ENCODE measurements around the gene CIDEC.

CIDEC gene

GRCh38 chr3:9891072-9891622 is 11.1 kb upstream of the CIDEC start:
- Histone ChIP-seq H3K4me1 (ENCODE audit: control insufficient read depth in 1 of 2, insufficient read depth in 2 of 2, low read length in 2 of 2) (peaks cover 19 to 20% of the 10 kb centered on the region in 2 donors), H3K27ac (ENCODE audit: low read depth, low read length) (peak overlapping the region; percentile 93), H3K36me3 (ENCODE audit: control insufficient read depth in 1 of 2, insufficient read depth in 2 of 2, low read length in 2 of 2) (peaks cover 10 to 17% of the 10 kb centered on the region in 2 donors), H3K9me3 (ENCODE audit: control insufficient read depth in 1 of 2, low read length in 2 of 2) (no peaks in the 10 kb centered on the region), H3K4me3 (ENCODE audit: low read depth in 1 of 2, low read length in 2 of 2) (peak overlapping the region; percentile 89 to 98), H3K9ac (ENCODE audit: low read depth in 1 of 2, low read length in 2 of 2) (peak overlapping the region; percentile 93 to 99), H3K27me3 (ENCODE audit: control insufficient read depth in 1 of 2, insufficient read depth in 2 of 2, low read length in 2 of 2) (no peaks in the 10 kb centered on the region)

GRCh38 chr3:9890249-9891071 is 10.4 kb upstream of the CIDEC start, which contains the start of gene JAGN1:
TSS of gene JAGN1 (plus strand) at chr3:9890610. CDS start at chr3:9890723, 113 bp downstream.
- peaks cover 10 to 17% of the 10 kb centered on the region in 2 donors for H3K36me3 ChIP-seq (ENCODE audit: control insufficient read depth in 1 of 2, insufficient read depth in 2 of 2, low read length in 2 of 2)
- peak within 1 kb of the TSS; percentile 93 for H3K27ac ChIP-seq (ENCODE audit: low read depth, low read length)
- peak within 1 kb of the TSS; percentile 89 to 98 for H3K4me3 ChIP-seq (ENCODE audit: low read depth in 1 of 2, low read length in 2 of 2)
- no peaks in the 10 kb centered on the region for H3K27me3 ChIP-seq (ENCODE audit: control insufficient read depth in 1 of 2, insufficient read depth in 2 of 2, low read length in 2 of 2)
- peak within 1 kb of the TSS; percentile 93 to 99 for H3K9ac ChIP-seq (ENCODE audit: low read depth in 1 of 2, low read length in 2 of 2)
- peaks cover 19 to 20% of the 10 kb centered on the region in 2 donors for H3K4me1 ChIP-seq (ENCODE audit: control insufficient read depth in 1 of 2, insufficient read depth in 2 of 2, low read length in 2 of 2)
- H3K9me3 ChIP-seq (ENCODE audit: control insufficient read depth in 1 of 2, low read length in 2 of 2): no peaks in the 10 kb centered on the region

GRCh38 chr3:9889405-9889804 is 9.4 kb upstream of the CIDEC start:
- Histone ChIP-seq H3K9ac (ENCODE audit: low read depth in 1 of 2, low read length in 2 of 2) (peak overlapping the region in 1 of 2 donors; percentile 99), H3K4me1 (ENCODE audit: control insufficient read depth in 1 of 2, insufficient read depth in 2 of 2, low read length in 2 of 2) (peaks cover 16 to 18% of the 10 kb centered on the region in 2 donors), H3K27ac (ENCODE audit: low read depth, low read length) (no peak overlapping the region), H3K36me3 (ENCODE audit: control insufficient read depth in 1 of 2, insufficient read depth in 2 of 2, low read length in 2 of 2) (peaks cover 10 to 14% of the 10 kb centered on the region in 2 donors), H3K4me3 (ENCODE audit: low read depth in 1 of 2, low read length in 2 of 2) (no peak overlapping the region), H3K9me3 (ENCODE audit: control insufficient read depth in 1 of 2, low read length in 2 of 2) (no peaks in the 10 kb centered on the region), H3K27me3 (ENCODE audit: control insufficient read depth in 1 of 2, insufficient read depth in 2 of 2, low read length in 2 of 2) (no peaks in the 10 kb centered on the region)

DNA sequence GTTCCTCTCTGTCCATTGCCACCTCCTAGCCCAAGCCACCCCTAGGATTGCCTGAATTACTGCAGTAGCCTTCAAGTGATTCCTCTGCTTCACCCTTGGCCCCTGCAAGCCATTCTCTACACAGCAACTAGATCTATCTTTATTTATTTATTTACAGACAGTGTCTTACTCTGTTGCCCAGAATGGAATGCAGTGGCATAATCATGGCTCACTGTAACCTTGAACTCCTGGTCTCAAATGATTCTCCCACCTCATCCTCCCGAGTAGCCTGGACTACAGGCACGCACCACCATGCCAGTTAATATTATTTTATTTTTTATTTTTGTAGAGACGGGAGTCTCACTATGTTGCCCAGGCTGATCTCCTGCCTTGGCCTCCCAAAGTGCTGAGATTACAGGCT is 8.5 kb upstream of the CIDEC start:
- H3K27ac ChIP-seq (ENCODE audit: low read depth, low read length): no peak overlapping the region
- H3K9ac ChIP-seq (ENCODE audit: low read depth in 1 of 2, low read length in 2 of 2): no peak overlapping the region
- H3K4me3 ChIP-seq (ENCODE audit: low read depth in 1 of 2, low read length in 2 of 2): no peak overlapping the region
- peaks cover 9 to 11% of the 10 kb centered on the region in 2 donors for H3K36me3 ChIP-seq (ENCODE audit: control insufficient read depth in 1 of 2, insufficient read depth in 2 of 2, low read length in 2 of 2)
- H3K9me3 ChIP-seq (ENCODE audit: control insufficient read depth in 1 of 2, low read length in 2 of 2): no peaks in the 10 kb centered on the region
- H3K4me1 ChIP-seq (ENCODE audit: control insufficient read depth in 1 of 2, insufficient read depth in 2 of 2, low read length in 2 of 2): peaks cover 11 to 21% of the 10 kb centered on the region in 2 donors
- no peaks in the 10 kb centered on the region for H3K27me3 ChIP-seq (ENCODE audit: control insufficient read depth in 1 of 2, insufficient read depth in 2 of 2, low read length in 2 of 2)

DNA sequence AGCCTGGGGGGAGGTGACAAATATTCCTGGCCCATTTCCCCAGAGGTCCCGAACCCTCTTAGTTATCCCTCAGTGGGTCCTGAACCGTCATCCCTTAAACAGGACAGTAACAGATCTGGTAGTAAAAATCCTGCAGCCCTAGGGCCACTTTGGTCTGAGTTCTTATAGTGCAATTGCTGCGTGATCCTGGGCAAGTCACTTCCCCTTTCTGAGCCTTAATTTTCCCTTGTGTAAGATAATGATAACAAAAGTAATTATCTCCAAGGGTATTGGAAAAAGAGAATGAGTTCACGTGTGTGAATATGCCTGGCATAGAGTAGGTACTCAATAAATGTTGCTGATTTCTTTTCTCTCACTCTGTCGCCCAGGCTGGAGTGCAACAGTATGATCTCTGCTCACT is 7.4 kb upstream of the CIDEC start:
- no peak overlapping the region for H3K9ac ChIP-seq (ENCODE audit: low read depth in 1 of 2, low read length in 2 of 2)
- peaks cover 0 to under 1% of the 10 kb centered on the region in 2 donors for H3K36me3 ChIP-seq (ENCODE audit: control insufficient read depth in 1 of 2, insufficient read depth in 2 of 2, low read length in 2 of 2)
- no peaks in the 10 kb centered on the region for H3K27me3 ChIP-seq (ENCODE audit: control insufficient read depth in 1 of 2, insufficient read depth in 2 of 2, low read length in 2 of 2)
- H3K4me1 ChIP-seq (ENCODE audit: control insufficient read depth in 1 of 2, insufficient read depth in 2 of 2, low read length in 2 of 2): peaks cover 4 to 20% of the 10 kb centered on the region in 2 donors
- no peaks in the 10 kb centered on the region for H3K9me3 ChIP-seq (ENCODE audit: control insufficient read depth in 1 of 2, low read length in 2 of 2)
- no peak overlapping the region for H3K27ac ChIP-seq (ENCODE audit: low read depth, low read length)
- H3K4me3 ChIP-seq (ENCODE audit: low read depth in 1 of 2, low read length in 2 of 2): no peak overlapping the region

DNA sequence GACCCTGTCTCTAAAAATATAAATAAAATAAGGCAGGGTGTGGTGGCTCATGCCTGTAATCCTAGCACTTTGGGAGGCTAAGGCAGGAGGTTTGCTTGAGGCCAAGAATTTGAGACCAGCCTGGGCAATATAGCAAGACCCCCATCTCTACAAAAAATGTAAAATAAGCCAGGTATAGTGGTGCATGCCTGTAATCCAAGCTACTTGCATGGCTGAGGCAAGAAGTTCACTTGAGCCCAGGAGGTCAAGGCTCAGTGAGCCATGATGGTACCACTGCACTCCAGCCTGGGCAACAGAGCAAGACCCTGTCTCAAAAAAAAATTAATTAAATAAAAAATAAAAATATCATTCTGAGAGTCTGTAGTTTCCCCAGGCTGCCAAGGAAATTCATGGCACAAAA is 6.3 kb upstream of the CIDEC start:
- no peaks in the 10 kb centered on the region for H3K27me3 ChIP-seq (ENCODE audit: control insufficient read depth in 1 of 2, insufficient read depth in 2 of 2, low read length in 2 of 2)
- peaks cover 4 to 19% of the 10 kb centered on the region in 2 donors for H3K4me1 ChIP-seq (ENCODE audit: control insufficient read depth in 1 of 2, insufficient read depth in 2 of 2, low read length in 2 of 2)
- H3K27ac ChIP-seq (ENCODE audit: low read depth, low read length): no peak overlapping the region
- no peaks in the 10 kb centered on the region for H3K36me3 ChIP-seq (ENCODE audit: control insufficient read depth in 1 of 2, insufficient read depth in 2 of 2, low read length in 2 of 2)
- H3K4me3 ChIP-seq (ENCODE audit: low read depth in 1 of 2, low read length in 2 of 2): no peak overlapping the region
- H3K9ac ChIP-seq (ENCODE audit: low read depth in 1 of 2, low read length in 2 of 2): no peak overlapping the region
- H3K9me3 ChIP-seq (ENCODE audit: control insufficient read depth in 1 of 2, low read length in 2 of 2): no peaks in the 10 kb centered on the region

DNA sequence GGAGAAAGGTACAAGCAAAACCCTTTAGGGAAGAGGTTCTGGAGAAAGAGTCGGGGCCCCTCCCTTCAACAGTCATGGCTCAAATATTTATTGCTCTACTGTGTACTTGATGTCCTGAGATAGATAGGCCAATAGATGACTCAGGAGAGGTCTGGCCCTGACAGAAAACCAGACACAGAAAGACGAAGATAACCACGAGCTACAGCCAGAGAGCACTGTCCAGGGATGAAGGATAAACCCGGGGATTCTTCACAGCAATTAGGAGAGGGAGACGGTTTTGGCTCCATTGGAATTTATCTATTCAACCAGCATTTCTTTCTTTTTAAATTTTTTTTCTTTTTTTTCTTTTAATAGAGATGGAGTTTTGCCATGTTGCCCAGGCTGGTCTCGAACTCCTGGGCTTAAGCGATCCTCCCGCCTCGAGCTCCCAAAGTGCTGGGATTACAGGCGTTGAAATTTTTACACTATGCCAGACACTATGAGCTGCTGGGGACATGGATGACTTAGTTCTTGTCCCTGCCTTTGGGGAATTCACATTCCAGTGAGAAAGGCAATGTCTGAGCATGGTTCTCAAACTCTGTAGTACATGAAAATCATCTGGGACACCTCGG is 4.6 kb upstream of the CIDEC start:
- H3K27ac ChIP-seq (ENCODE audit: low read depth, low read length): no peak overlapping the region
- no peak overlapping the region for H3K4me3 ChIP-seq (ENCODE audit: low read depth in 1 of 2, low read length in 2 of 2)
- no peak overlapping the region for H3K9ac ChIP-seq (ENCODE audit: low read depth in 1 of 2, low read length in 2 of 2)

DNA sequence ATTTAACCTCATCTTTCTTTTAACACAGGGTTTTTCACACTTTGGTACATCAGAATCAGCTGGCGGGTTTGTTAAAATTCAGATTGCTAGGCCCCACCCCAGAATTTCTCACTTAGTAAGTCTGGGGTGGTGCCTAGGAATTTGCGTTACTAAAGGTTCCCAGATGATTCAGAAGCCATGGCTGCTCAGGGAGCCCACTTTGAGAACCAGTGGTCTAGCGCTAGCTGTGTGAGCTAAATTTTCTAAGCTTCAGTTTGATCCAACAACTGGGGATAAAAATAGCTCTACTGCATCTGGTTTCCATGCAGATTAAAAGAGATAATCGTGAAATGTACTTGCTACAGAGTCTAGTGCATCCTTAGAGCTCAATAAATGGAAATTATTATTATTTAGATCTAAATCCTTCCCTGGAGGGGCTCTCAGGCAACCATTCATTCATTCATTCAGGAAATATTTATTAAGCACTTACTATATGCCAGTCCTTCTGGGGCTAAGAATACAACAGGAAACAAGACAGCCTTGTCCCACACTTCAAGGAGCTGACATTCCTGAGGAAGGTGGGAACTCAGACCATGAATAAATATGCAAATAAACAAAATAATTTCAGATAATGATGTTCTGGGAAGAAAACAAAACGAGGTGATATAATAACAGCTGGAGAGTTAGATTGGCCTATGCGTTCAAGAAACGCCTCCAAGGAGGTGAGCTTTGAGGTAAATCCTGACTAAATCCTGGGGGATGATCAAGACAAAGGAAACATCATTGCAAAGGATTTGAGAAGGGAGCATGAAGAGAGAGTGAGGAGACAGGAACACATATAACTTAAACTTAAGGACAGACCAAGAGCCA is 3.9 kb upstream of the CIDEC start:
- no peaks in the 10 kb centered on the region for H3K9me3 ChIP-seq (ENCODE audit: control insufficient read depth in 1 of 2, low read length in 2 of 2)
- H3K27ac ChIP-seq (ENCODE audit: low read depth, low read length): peak overlapping the region; percentile 36

More for the DNA sequence above, 4.6 kb upstream of the CIDEC start:
- Histone ChIP-seq H3K27me3 (ENCODE audit: control insufficient read depth in 1 of 2, insufficient read depth in 2 of 2, low read length in 2 of 2) (no peaks in the 10 kb centered on the region), H3K9me3 (ENCODE audit: control insufficient read depth in 1 of 2, low read length in 2 of 2) (no peaks in the 10 kb centered on the region), H3K36me3 (ENCODE audit: control insufficient read depth in 1 of 2, insufficient read depth in 2 of 2, low read length in 2 of 2) (no peaks in the 10 kb centered on the region), H3K4me1 (ENCODE audit: control insufficient read depth in 1 of 2, insufficient read depth in 2 of 2, low read length in 2 of 2) (peaks cover 0 to 11% of the 10 kb centered on the region in 2 donors)

GRCh38 chr3:9881441-9881840 is 1.4 kb upstream of the CIDEC start:
- Histone ChIP-seq H3K4me1 (ENCODE audit: control insufficient read depth in 1 of 2, insufficient read depth in 2 of 2, low read length in 2 of 2) (peaks cover 5 to 21% of the 10 kb centered on the region in 2 donors), H3K9ac (ENCODE audit: low read depth in 1 of 2, low read length in 2 of 2) (no peak overlapping the region), H3K4me3 (ENCODE audit: low read depth in 1 of 2, low read length in 2 of 2) (no peak overlapping the region), H3K9me3 (ENCODE audit: control insufficient read depth in 1 of 2, low read length in 2 of 2) (no peaks in the 10 kb centered on the region), H3K27ac (ENCODE audit: low read depth, low read length) (no peak overlapping the region), H3K36me3 (ENCODE audit: control insufficient read depth in 1 of 2, insufficient read depth in 2 of 2, low read length in 2 of 2) (no peaks in the 10 kb centered on the region), H3K27me3 (ENCODE audit: control insufficient read depth in 1 of 2, insufficient read depth in 2 of 2, low read length in 2 of 2) (no peaks in the 10 kb centered on the region)

More for the DNA sequence above, 3.9 kb upstream of the CIDEC start:
- Histone ChIP-seq H3K27me3 (ENCODE audit: control insufficient read depth in 1 of 2, insufficient read depth in 2 of 2, low read length in 2 of 2) (no peaks in the 10 kb centered on the region), H3K4me3 (ENCODE audit: low read depth in 1 of 2, low read length in 2 of 2) (no peak overlapping the region), H3K36me3 (ENCODE audit: control insufficient read depth in 1 of 2, insufficient read depth in 2 of 2, low read length in 2 of 2) (no peaks in the 10 kb centered on the region), H3K4me1 (ENCODE audit: control insufficient read depth in 1 of 2, insufficient read depth in 2 of 2, low read length in 2 of 2) (peaks cover 0 to 14% of the 10 kb centered on the region in 2 donors), H3K9ac (ENCODE audit: low read depth in 1 of 2, low read length in 2 of 2) (no peak overlapping the region)
